Adrenal gland (tissue), 12 donors: Measurements from ENCODE around the gene SNAP25. TPM values are rescaled to one million over a fixed set of nuclear protein-coding genes. Genes with fewer than 3 reads are reported as not detected.

Experiments used
- DNase-seq, 7 donors: peaks; one replicate each; pipeline ENCODE4 v3.0.0-alpha.2; 2019 to 2020
- H3K27ac ChIP-seq, 5 donors: fragments of 200-600 bp; sonication (generic) in 4 of 5; 1 replicate in 3 of 5; 2 replicates in 2 of 5; pipeline versions ENCODE4 v1.5.1 to v1.8.0; 2016 to 2020; ENCODE audit warnings: mild to moderate bottlenecking in 1 of 5
- H3K27me3 ChIP-seq: fragments of 200-600 bp; 2 replicates; pipeline ENCODE4 v1.8.0; 2021
- H3K36me3 ChIP-seq, 2 donors: fragments of 200-600 bp; replicated peaks in 1 of 2; 1 replicate in 1 of 2; 2 replicates in 1 of 2; pipeline versions ENCODE4 v1.5.1 to v1.8.0; 2018 to 2022
- H3K4me1 ChIP-seq, 2 donors: fragments of 200-600 bp; replicated peaks in 1 of 2; 1 replicate in 1 of 2; 2 replicates in 1 of 2; pipeline versions ENCODE4 v1.5.1 to v1.8.0; 2018 to 2021
- H3K4me3 ChIP-seq, 4 donors: fragments of 200-600 bp; sonication (generic) in 3 of 4; one replicate each; pipeline ENCODE4 v1.5.1; 2016 to 2018
- H3K9me3 ChIP-seq, 3 donors: fragments of 200-600 bp; sonication (generic) in 1 of 3; replicated peaks in 1 of 3; 1 replicate in 2 of 3; 2 replicates in 1 of 3; pipeline versions ENCODE4 v1.5.1 to v1.8.0; 2016 to 2021
- POLR2A ChIP-seq, 2 donors: fragments of 450-650 bp; IDR thresholded peaks; one replicate each; pipeline ENCODE4 v1.6.1; 2017; ENCODE audit warnings: antibody characterized with exemption in 2 of 2, mild to moderate bottlenecking in 2 of 2, moderate library complexity in 1 of 2
- WGBS, 4 donors: extraction: QIAGEN DNeasy Blood & Tissue Kit in 2 of 4; methylation state at CpG; one replicate each; pipeline versions ENCODE4 v1.1.5 to v1.1.7; 2013 to 2017; 5-methylcytosine and 5-hydroxymethylcytosine counted together
- intact Hi-C, 2 donors: fragments of 100-400 bp; cut with DNase I; formaldehyde crosslinking; loops; one replicate each; pipeline versions ENCODE4 v1.14.1 to v1.15.0; 2022 to 2023
- polyA plus RNA-seq, 3 donors: library from polyadenylated mRNA; stranded (reverse); fragments of 200-250 nt in 2 of 3; fragments of 350-450 nt in 1 of 3; fragmentation: Illumina TruSeq in 1 of 3; extraction: RNeasy Lipid Tissue Mini Kit (QIAGEN cat#74804) in 1 of 3; gene quantifications; one replicate each; pipeline ENCODE4 v1.2.3, GENCODE V29; 2013 to 2014
- total RNA-seq, 9 donors: library from RNA; depleted of rRNA in 4 of 9; stranded (reverse); fragments of >200 nt in 4 of 9; fragments of 120-200 nt in 1 of 9; fragmentation: NEBNext Ultra II Directional in 1 of 9; extraction: Animal tissue kit (Norgen Biotek cat#: 25700) in 1 of 9; gene quantifications; one replicate each; pipeline versions ENCODE4 v1.1.0 to v1.2.4, GENCODE V29; 2013 to 2023
- TF ChIP-seq, protein P1 (sequence below), 6 experiments: fragments of 450-650 bp in 4 of 6; fragments of 200-600 bp in 2 of 6; sonication (generic) in 1 of 6; IDR thresholded peaks; 1 replicate in 5 of 6; 2 replicates in 1 of 6; pipeline versions ENCODE4 v1.5.1 to v1.8.0; 2016 to 2021; ENCODE audit warnings: antibody characterized with exemption in 6 of 6, mild to moderate bottlenecking in 2 of 6, moderate library complexity in 1 of 6
- donor health status: healthy with polysubstance abuse.
- donor health status: Bipolar disorder and iron deficiency.
- donor health status: DM: yes; HTN: yes; CAD: no.
- donor health status: DM: no; HTN: no; CAD: no.
- donor health status: DM: no; HTN: no; CAD: no.
- donor health status: DM: yes; HTN: yes; CAD: no.

SNAP25 gene
- total and polyA plus RNA-seq, 12 donors = 1.0 to 35.9 (median 11.8) TPM; not detected in 1

GRCh38 chr20:10231290-10231689 is 12.7 kb downstream of the SNAP25 start:
- no peaks in the 10 kb centered on the region for H3K4me1 ChIP-seq
- intact Hi-C loops = no loop called here
- no peaks in the 10 kb centered on the region for H3K36me3 ChIP-seq
- H3K4me3 ChIP-seq = no peak overlapping the region
- no peaks in the 10 kb centered on the region for H3K9me3 ChIP-seq
- DNase-seq = peak in 4 of 7 donors; percentile 15 to 39 (median 28)
- no peak for TF ChIP-seq POLR2A (IDR thresholded peaks at IDR 0.05)
- TF ChIP-seq, protein P1, sequence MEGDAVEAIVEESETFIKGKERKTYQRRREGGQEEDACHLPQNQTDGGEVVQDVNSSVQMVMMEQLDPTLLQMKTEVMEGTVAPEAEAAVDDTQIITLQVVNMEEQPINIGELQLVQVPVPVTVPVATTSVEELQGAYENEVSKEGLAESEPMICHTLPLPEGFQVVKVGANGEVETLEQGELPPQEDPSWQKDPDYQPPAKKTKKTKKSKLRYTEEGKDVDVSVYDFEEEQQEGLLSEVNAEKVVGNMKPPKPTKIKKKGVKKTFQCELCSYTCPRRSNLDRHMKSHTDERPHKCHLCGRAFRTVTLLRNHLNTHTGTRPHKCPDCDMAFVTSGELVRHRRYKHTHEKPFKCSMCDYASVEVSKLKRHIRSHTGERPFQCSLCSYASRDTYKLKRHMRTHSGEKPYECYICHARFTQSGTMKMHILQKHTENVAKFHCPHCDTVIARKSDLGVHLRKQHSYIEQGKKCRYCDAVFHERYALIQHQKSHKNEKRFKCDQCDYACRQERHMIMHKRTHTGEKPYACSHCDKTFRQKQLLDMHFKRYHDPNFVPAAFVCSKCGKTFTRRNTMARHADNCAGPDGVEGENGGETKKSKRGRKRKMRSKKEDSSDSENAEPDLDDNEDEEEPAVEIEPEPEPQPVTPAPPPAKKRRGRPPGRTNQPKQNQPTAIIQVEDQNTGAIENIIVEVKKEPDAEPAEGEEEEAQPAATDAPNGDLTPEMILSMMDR (IDR thresholded peaks at IDR 0.05) = no peak
- H3K27ac ChIP-seq = no peak overlapping the region
- H3K27me3 ChIP-seq = peaks cover 4% of the 10 kb centered on the region

DNA sequence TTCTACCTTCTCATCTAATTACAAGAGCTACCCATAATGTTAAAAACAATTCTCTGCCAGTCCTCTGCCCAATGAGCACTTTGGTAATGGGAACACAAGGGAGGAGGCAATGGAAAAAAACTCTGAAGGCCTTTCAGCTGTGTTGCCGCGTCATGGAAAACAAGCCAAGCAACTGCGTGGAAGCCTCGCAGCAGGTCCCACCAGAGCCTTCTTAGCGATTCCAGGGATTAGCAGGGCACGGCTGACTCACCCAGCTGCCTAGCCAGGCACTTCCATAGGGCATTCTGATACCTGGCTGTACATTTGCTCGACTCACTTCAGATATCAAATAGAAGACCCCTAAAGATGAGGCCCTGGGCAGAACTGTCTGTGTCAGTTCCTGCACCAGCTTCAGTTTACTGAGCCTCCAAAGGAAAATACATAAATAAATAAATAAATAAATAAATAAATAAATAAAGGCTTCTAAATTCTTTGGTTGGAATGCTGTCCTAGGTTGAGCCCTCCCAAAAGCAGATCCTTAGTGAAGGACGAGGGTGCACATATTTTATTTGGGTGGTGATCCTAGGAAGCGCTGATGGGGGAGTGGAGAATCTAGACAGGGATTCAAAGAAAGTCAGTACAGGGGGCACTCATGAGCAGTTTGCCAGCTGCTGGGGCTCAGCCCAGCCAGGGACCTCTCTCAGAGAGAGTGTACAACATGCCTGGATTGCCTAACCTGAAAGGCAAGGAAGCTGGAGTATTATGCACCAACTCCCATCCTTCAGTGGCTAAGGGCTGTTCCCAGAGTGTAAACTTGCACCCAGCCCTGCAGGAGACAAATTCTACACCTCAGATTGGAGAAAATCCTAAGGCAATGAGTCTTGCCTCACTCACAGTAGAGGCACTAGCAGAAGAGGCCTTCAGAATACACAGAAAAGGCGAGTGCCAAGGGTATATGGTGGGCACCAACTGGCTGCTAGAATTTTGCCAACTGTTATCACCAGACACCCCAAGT is 18.2 kb downstream of the SNAP25 start:
- intact Hi-C loops = no loop called here
- H3K4me3 ChIP-seq = no peak overlapping the region
- DNase-seq = peak in 4 of 7 donors; percentile 25 to 61 (median 35)

DNA sequence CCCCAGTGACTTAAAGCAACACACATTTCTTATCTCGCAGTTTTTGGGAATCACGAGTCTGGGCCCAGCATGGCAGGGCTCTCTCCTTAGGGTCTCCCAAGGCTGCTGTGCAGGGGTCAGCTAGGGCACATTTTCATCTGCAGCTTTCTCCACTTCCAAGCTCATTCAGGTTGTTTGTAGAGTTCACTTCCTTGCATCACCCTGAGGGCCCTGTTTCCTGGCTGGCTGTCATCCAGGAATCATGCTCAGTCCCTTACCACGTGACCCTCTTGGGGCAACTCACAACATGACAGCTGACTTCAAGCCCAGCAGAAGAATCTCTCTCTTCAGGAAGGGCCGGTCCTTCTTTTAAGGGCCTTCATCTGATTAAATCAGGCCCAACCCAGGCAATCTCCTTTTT is 21.3 kb downstream of the SNAP25 start:
- WGBS, 4 donors = 40 to 69% (median 55%) methylated on average over 4 of the region's 4 CpGs
- Histone ChIP-seq H3K36me3 (no peaks in the 10 kb centered on the region), H3K27ac (no peak overlapping the region), H3K9me3 (no peaks in the 10 kb centered on the region), H3K4me3 (no peak overlapping the region), H3K27me3 (no peaks in the 10 kb centered on the region), H3K4me1 (no peaks in the 10 kb centered on the region)
- peak in 2 of 7 donors; percentile 19 to 63 for DNase-seq
- intact Hi-C loops = no loop called here
- TF ChIP-seq POLR2A (IDR thresholded peaks at IDR 0.05) = no peak
- TF ChIP-seq, protein P1 (IDR thresholded peaks at IDR 0.05) = no peak

More for the DNA sequence above, 18.2 kb downstream of the SNAP25 start:
- Histone ChIP-seq H3K36me3 (no peaks in the 10 kb centered on the region), H3K9me3 (no peaks in the 10 kb centered on the region), H3K27ac (no peak overlapping the region), H3K4me1 (no peaks in the 10 kb centered on the region), H3K27me3 (no peaks in the 10 kb centered on the region)
- 72 to 78% (median 75%) methylated on average over 9 to 10 of the region's 10 CpGs for WGBS, 4 donors
- TF ChIP-seq, protein P1 (IDR thresholded peaks at IDR 0.05) = no peak
- TF ChIP-seq POLR2A (IDR thresholded peaks at IDR 0.05) = no peak

DNA sequence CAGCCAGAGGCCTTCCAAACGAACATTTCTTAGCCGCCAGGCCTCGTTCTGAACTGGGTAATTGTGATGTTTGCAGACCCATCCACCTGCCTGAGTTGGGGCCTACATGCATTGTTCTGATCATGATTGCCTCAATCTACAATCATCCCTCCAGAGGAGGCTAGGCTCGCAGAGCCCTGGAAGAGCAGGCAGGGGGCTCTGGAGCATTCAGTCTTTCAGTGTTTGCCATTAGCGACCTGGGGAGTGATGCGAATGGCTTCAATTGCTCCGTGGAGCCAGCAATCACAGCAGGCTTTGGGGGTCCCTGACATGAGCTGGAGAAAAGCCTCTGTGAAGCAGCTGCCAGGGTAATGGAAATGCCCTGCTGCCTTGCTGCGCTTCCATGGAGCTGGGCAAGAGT is 22.0 kb downstream of the SNAP25 start:
- H3K4me1 ChIP-seq = no peaks in the 10 kb centered on the region
- intact Hi-C loops = no loop called here
- no peak for TF ChIP-seq POLR2A (IDR thresholded peaks at IDR 0.05)
- TF ChIP-seq, protein P1 (IDR thresholded peaks at IDR 0.05) = no peak

More for the DNA sequence above, 22.0 kb downstream of the SNAP25 start:
- Histone ChIP-seq H3K27ac (no peak overlapping the region), H3K36me3 (no peaks in the 10 kb centered on the region), H3K4me3 (no peak overlapping the region), H3K9me3 (no peaks in the 10 kb centered on the region), H3K27me3 (no peaks in the 10 kb centered on the region)
- WGBS, 4 donors = 86 to 95% (median 88%) methylated on average over 8 of the region's 8 CpGs
- DNase-seq = no peak
